GM19099 (cell line): ENCODE results near the gene BOD1L1.

ENCODE experiments used
- POLR2A ChIP-seq: IDR thresholded peaks from 3 replicates; pipeline ENCODE4 v1.6.1; 2011; ENCODE audit warnings: low read depth; ENCODE audit not compliant: insufficient read length; ENCODE audit errors: extremely low read depth

The BOD1L1 gene

GRCh38 chr4:13540446-13541175 lies 86.9 kb downstream of the BOD1L1 start:
- TF ChIP-seq POLR2A: no peak

- TF ChIP-seq POLR2A: no peak
These were observed 87.7 kb downstream of the BOD1L1 start for GRCh38 chr4:13539619-13540445.

- no peak for TF ChIP-seq POLR2A
These were observed 88.4 kb downstream of the BOD1L1 start for GRCh38 chr4:13539047-13539618.

GRCh38 chr4:13538427-13538973 lies 89.0 kb downstream of the BOD1L1 start:
- no peak for TF ChIP-seq POLR2A

- TF ChIP-seq POLR2A: no peak
These were observed 89.7 kb downstream of the BOD1L1 start for GRCh38 chr4:13537832-13538177.

- no peak for TF ChIP-seq POLR2A
These were observed 90.3 kb downstream of the BOD1L1 start for GRCh38 chr4:13537011-13537831.

GRCh38 chr4:13536607-13537006 lies 90.9 kb downstream of the BOD1L1 start:
- no peak for TF ChIP-seq POLR2A

- TF ChIP-seq POLR2A: no peak
These were observed 91.7 kb downstream of the BOD1L1 start for GRCh38 chr4:13535708-13536361.

GRCh38 chr4:13535118-13535517 lies 92.4 kb downstream of the BOD1L1 start:
- no peak for TF ChIP-seq POLR2A

GRCh38 chr4:13534344-13535063 lies 93.0 kb downstream of the BOD1L1 start:
- TF ChIP-seq POLR2A: no peak

GRCh38 chr4:13533670-13534343 lies 93.7 kb downstream of the BOD1L1 start:
- TF ChIP-seq POLR2A: no peak

GRCh38 chr4:13531625-13531998 lies 95.9 kb downstream of the BOD1L1 start:
- no peak for TF ChIP-seq POLR2A

- TF ChIP-seq POLR2A: no peak
These were observed 96.5 kb downstream of the BOD1L1 start for GRCh38 chr4:13530823-13531624.
